Activated CD4-positive, alpha-beta T cell treated with anti-CD3 and anti-CD28 coated beads, Interleukin-10, Interleukin-2, amounts not matched to agents 100 ng/mL and 50 ng/mL, durations not matched to agents 16 hours and 8 hours (primary cell): Measurements from ENCODE around the gene ITPKC.

Experiments
- DNase-seq: peaks from one replicate; pipeline ENCODE4 v3.0.0-alpha.2; 2020

Gene ITPKC

DNA sequence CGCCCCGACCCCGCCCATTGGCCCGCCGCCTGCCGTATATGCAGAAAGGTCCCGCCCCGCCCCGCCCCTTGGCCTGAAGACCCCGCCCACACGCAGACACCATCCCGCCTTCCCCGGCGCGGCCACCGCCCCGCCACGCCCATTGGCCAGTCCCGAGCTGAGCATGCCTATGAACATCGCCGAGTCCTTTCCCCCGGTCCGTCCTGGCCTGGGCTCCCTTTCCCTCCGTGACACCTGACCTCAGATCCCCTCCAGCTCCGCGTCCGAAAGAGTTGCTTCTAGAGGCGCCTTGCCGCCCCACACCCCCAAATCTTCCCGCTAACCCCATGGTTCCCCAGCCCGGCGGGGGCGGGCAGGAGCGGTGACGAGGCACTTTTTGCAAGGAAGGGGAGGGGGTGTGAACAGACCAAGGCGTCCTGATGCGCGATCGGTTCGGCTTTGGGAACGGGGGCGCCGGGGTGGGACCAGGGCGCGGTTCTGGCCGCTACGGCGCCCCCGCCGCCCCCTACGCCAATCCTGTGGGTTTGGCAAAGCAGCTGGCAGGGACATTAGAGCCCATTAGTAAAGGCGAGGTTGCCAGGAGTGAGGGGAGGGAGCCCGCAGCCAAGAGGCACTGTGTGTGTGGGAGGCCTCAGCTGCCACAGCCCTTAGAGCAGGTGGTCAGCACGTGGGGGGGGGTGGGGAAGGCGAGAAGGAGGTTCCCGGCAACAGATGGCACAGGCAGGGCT is 26.1 kb upstream of the ITPKC start:
- peak; percentile 95 for DNase-seq

DNA sequence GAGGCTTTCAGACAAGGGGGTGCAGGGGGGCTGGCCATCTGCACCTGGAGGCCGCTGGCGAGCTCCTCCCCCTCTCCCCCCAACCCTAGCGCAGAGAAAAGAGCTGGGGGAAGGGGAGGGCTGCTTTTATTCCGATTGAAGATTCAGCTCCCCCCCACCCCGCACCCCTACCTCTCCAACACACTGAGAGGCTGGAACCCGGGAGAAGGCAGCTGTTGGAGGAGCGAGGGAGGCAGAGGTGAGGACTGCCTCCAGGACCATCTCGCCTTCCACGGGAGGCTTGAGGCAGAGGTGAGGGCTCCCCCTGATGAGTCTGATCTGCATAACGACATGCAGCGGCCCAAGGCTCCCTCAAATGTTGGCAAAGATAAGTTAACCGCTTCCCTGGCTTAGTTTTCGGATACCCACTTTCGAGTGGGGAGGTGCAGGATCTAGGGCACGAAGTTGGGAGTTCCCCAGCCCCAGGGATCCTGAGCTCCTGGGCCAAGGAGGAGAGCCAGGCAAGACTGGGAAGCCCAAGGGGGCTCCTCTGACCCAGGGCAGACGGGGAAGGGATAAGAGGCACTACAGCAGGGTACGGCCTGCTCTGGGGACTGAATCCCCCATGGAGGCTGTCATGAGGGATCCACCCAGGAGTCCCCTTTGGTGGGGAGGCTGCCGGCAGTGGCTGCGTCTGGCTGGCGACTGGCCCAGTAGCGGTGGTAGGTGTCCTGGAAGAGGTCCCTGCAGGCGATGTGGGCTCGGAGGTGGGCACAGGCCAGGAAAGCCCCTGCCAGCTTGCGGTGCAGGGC is 25.3 kb upstream of the ITPKC start:
- DNase-seq: no peak

DNA sequence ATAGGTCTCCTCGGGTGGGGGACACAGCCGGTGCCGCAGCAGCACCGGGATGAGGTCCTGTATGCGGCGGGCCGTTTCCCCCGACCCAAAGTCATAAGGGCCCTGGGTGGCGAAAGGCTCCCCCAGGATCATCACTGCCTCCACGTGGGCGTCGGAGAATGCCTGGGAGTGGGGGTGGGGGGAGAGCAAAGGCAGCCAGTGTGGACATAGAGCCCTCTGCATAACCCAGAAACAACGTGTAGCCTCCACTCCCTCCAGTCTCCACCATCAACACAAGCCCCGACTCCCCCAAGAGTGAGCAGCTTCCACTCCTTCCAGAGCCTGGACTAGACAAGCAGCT is 24.7 kb upstream of the ITPKC start:
- DNase-seq: no peak

DNA sequence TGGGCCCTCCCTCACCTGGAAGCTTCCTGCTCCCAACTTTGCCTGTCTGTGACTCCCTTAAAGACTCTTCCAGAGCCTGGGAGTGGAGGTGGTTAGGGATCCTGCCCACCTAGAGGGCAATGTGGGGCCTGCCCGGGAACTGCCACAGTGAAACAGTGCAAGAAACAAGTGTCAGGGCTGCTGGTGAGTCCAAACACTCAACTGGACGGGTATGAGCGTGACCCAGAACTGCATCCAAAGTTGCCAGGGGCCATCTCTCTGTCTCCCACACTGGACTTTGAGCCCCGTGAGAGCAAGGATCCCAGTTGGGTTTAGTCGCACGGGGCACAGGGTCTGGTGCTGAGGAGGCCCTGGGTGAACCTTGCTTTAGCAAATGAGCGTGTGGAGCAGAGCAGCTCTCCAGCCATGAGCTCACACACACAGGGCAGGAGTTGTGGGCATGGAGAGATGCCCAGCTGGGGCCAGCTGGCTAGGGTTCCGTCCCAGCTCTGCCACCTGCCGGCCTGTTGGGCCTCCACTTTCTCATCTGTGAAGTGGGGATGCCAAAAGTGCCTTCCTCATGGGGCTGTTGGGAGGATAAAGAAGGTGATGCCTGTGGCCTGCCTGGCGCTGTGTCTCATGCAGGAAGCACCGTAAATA is 23.6 kb upstream of the ITPKC start:
- DNase-seq: no peak

DNA sequence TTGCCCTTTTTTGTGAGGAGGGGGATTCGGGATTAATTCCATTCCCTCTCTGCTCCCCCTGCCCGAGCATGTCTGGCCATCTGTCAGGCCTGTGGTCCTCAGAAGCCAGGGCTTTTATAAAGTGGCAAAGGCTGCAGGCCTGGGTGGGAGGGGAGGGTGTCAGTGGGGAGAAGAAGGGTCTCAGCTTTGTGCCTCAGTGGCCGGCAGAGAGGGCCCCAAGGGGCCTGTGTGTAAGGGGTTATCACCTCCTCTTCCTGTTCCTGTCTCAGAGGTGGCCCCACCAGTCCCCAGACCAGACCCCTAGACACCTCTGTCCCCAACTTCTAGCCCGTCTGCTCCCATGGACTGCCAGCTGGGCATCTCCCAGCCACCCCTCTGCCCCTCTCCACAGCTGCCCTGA is 23.0 kb upstream of the ITPKC start:
- DNase-seq: no peak

DNA sequence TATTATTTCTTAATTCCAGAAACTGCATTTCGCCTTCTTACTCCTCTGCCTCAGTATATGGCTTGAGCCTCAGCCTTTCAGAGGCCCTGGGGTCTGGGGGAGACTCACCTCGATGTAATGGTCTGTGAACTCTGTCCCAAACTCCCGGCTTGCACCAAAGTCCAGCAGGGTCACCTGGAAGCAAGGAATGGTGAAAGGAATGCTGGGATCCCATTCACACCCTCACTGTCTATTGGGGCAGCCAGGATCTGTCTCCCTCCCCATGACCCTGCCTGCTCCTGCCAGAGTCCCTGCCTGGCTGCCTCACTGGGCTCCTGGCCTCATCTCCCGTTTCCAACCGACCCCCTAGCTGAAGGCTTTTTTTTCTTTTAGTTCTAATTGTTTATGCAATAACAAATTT is 21.0 kb upstream of the ITPKC start:
- DNase-seq: no peak

DNA sequence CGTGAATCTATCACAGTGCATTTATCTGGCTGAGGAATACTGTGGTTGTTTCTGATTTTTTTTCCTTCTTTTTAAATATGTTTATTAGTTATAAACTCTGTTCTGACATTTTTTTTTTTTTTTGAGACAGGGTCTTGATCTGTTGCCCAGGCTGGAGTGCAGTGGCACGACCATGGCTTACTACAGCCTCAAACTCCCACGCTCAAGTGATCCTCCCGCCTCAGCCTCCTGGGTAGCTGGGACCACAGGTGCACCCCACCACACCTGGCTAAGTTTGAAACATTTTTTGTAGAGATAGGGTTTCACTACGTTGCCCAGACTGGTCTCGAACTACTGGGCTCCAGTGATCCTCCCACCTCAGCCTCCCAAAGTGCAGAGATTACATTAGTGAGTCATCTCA is 19.9 kb upstream of the ITPKC start:
- no peak for DNase-seq

DNA sequence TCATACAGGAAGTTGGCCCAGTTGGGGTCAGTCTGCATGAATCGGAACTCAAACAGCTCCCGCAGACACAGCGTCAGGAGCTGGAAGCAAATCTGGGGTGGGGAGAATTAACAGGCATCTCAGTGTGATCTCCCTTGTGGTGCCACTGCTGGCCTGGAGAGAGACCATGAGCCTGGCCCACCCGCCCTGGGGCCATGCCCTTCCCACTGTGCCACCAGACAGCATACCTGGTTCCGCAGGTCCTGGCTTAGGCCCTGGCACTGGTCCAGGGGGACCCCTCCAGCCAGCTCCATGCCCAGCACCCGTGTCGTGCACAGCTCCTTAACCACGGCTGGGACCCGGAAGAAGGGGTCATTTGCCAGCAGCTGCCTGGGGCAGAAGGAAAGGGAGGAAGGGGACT is 16.8 kb upstream of the ITPKC start:
- no peak for DNase-seq

DNA sequence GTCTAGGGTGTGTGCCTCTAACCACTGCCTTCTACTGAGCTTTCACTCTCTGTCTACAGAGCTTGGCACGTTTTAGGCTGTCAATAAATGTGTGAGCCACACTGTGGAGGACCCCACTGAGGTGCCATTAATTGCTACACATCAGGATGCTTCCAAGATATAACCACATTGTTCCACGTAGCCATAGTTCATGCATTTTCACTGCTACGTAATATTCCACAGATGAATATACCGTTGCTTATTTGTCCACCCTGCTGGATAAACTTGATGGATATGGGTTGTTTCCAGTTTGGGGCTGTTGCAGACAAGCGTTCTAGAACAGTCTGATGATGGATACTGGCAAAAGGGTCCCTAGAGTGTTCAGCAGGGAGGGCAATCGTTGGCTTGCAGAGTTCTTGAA is 15.2 kb upstream of the ITPKC start:
- DNase-seq: no peak

DNA sequence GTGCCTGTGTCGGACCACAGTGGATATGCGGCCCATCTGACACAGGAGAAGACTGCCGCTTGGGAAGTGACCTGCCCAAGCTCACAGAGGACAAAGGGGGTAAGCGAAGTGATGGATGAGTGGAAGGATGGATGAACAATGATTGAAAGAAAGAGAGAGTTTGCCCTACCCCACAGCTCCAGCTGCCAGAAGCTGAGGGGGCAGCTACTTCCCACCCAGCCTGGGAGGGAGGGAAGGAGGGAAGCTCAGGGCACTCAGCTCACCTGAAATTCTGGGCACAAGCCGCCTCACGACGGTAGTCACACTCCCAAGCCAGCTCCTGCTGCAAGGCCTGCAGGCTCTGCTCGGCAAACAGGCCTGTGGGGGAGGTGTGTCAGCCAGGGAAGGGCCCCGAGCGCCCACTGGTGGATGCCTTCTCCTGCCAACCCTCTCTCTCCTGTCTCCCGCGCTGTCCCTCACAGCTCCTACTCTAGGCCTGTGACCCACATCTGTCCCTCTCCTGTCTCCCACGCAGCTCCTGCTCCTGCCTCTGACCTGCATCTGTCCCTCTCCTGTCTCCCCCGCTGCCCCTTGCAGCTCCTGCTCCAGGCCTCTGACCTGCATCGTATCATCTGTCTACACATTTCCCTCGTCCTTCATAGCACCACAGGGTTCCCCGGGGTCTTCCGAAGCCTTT is 14.4 kb upstream of the ITPKC start:
- DNase-seq: no peak

DNA sequence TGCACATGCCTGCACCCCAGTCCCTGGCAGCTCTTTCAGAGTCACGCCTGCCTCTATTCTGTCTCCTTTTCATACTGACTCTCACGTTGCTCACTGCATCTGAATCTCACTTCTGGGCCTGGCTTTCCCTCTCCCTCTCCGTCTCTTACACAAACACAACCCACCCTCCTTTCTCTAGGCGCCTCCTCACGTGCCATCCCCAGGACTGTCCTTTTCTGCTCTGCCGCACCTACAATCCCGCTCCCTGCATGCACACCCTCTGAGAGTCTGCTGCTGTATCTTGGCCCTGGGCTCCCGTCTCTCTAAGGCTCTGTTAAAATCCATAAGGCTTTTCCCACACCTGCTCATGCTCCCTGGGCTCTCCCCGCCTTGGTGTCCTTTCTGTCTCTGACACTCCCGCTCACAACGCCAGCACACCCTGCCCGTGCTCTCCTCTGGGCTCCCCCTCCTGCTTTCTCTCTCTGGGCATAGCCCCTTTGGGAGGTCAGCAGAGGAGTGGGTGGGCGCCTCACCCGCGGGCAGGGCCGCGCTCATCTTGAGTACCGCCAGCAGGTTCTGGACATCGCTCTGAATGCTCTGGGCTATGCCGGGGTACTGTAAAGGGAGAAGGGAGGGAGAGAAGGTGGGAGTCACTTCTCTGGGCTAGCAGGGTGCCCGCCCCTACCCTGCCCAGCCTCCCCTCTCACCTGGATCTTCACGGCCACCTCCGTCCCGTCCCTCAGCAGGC is 13.7 kb upstream of the ITPKC start:
- no peak for DNase-seq

DNA sequence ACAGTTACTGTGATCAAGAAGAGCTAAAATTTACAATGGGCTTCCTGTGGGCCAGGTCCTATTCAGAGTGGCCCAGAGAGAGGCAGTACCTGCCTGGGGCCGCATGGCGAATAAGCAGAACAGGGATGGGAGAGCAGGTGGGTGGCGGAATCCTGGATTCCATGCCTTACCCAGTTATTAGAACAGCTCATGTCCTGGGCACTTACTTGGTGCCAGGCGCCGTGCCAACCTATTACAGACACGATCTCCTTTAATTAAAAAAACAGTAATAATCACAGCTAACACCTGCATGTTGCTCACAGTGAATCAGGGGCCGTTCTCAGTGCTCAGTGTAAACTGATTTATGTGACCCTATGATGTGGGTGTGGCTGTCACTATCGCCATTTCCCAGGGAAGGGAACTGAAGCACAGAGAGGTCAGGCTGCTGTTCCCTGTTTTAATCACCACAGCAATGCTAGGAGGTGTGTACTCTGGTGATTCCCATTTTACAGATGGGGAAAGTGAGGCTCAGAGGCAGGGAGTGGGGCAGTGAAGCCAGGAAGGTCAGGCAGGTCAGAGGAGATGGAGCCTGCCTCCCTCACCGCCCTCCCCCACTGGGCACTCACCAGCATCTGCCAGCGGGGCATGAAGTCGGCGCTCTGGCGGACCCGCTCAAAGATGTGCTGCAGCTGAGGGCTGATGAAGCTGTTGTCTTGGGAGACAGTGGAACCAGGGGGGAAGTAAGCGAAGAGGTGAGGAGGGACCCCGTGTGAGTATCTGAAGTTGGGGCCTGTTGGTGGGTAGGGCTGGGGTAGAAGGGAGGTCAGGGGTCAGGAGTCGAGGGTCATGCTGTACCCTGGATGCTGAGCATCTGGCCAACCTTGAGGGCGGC is 12.2 kb upstream of the ITPKC start:
- DNase-seq: no peak

DNA sequence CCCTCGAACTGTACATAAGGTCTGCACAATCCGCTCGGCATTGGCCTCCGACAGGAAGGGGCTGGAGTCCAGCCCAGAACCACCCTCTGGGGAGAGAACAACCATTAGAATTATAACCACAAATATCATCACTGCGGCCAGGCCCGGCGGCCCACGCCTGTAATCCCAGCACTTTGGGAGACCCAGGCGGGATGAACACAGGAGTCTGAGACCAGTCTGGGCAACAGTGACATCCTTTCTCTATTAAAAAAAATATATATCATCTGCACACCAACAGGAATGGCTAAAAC is 11.6 kb upstream of the ITPKC start:
- no peak for DNase-seq

DNA sequence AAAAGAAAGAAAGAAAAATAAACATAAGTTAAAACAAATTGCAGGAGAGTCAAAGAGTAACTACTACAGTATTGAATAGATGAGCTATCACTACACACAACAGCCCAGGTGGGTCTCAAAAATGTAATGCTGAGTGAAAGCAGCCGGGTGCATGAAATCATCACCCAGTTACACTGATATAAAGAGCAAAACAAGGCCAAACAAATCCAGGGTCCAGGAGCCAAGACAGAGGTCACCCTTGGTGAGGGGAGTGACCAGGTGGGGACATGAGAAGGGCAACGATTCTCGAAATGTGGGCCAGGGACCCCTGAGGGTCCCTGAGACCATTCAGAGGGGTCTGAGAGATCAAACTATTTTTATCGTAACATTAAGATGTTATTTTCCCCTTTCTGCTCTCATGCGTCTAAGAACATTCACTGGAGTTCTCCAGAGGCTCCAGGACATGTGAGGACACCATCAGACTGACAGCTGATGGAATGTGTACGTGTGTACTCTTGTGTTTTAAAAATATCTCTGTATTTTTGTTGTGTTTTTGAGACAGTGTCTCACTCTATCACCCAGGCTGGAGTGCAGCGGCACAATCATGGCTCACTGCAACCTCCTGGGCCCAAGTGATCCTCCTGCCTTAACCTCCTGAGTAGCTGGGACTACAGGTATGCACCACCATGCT is 10.8 kb upstream of the ITPKC start:
- no peak for DNase-seq

DNA sequence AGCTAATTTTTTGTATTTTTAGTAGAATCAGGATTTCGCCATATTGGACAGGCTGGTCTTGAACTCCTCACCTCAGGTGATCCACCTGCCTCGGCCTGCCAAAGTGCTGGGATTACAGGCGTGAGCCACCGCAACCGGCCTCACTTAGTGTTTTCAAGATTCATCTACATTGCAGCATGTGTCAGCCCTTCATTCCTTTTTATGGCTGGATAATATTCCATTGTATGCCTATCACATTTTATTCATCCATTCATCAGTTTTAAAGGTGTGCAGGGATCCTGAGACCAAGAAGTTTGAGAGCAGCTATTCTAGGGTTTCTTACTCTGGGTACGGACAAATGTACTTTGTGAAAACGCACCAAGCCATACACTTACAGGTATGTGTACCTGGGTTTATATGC is 9.3 kb upstream of the ITPKC start:
- DNase-seq: no peak

DNA sequence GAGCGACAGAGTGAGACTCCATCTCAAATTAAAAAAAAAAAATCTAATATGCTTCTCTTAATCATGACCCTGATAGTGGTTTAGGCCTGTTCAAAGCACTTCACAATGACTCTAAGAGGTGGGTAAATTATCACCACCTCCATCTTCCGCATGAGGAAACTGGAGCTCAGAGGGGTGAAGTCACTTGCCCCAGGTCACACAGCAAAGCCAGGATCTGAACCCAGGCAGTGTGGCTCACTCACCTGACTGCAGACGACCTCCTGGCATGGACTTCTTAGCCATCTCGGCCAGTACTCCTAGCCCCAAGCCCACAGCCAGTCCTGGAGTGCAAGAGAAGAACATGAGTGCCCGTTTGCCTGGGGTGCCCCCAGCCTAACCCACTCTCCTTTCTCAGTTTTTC is 7.1 kb upstream of the ITPKC start:
- DNase-seq: no peak

DNA sequence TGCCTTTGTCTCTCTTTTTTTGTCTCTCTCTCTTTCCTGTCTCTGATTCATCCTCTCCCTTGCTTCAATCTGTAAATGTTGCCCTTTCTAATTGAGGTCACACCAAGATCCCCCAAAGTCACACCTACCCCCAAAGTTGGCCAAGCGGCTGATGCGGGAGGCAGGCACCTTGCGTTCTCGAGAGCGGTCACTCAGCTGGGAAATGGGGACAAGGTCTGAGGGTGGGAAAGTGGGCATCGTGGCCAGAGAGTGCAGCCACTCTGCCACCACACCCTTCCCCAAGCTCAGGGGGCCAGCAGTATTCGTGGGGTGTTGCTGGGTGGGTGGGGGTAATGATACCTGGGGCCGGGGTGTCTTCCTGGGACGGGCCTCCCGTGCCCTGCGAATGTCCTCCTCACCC is 3.0 kb upstream of the ITPKC start:
- DNase-seq: no peak

DNA sequence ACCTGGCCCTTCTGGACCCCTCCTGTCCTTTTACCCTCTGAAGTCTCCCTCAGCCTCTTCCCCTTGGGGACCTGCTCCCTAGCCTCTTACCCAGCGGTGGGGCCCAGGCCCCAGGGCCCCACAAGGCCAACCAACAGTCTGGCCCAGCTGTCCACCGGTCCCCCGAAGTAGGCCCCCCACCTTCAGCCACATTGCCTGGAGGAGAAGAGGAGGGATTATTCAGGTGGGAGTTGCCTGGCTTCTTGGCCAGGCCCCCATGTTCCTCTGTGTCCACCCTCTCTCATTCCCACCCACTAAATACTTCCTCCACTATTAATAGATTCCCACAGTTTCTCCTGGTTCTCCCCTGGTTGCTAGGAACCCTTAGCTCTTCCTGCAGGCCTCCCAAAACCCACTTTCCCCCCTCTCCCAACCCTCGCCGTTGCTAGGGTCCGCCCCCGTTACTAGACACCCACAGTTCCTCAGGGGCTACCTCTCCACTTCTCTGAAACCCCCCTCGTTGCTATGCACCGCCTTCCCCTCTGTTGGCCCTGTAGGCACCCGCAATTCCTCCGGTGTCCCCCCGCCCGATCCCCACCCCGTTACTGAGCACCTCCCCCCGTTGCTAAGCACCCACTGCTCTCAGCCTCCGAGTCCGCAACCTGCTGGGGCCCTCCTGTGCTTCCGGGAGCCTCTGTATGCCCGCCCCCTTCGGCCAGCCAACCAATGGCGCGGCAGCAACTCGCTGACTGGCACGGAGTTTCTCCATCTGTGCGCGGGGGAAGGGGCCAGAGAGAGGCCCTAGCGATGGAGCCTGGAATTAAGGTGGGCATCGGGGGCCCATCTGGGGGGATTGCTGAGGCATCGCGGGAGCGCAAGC is 2.2 kb upstream of the ITPKC start:
- DNase-seq: peak; percentile 96

DNA sequence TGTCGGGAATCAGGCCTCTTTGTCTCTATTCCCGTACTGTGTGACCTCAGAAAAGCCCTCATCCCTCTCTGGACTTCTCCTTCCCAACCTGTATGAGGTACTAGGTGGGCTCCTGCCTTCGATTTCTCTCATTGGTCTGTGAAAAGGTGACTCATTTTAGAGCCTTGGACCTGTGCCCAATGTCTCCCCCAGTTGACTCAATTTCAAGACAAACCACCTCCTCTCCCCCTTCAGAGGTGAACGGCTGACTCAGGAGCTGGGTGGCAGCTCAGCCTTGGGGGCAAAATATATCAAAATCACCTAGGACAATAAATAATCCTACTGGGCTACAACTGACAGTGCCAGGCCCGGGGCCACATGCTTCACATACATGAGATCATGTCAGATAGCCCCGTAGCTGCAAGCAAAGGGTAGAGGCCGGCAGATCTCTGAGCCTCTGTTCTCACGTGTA is 856 bp upstream of the ITPKC start:
- peak; percentile 78 for DNase-seq

DNA sequence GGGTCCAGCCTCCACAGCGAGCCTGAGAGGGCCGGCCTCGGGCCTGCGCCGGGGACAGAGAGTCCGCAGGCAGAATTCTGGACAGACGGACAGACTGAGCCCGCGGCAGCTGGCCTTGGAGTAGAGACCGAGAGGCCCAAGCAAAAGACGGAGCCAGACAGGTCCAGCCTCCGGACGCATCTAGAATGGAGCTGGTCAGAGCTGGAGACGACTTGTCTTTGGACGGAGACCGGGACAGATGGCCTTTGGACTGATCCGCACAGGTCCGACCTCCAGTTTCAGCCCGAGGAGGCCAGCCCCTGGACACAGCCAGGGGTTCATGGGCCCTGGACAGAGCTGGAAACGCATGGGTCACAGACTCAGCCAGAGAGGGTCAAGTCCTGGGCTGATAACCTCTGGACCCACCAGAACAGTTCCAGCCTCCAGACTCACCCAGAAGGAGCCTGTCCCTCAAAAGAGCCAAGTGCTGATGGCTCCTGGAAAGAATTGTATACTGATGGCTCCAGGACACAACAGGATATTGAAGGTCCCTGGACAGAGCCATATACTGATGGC is 490 bp downstream of the ITPKC start:
- DNase-seq: no peak
